ENCODE measurements around the gene TYSND1.

- TF ChIP-seq CTCF (IDR thresholded peaks at IDR 0.05) (no peak), POLR2AphosphoS5 (IDR thresholded peaks at IDR 0.05) (no peak), POLR2A (IDR thresholded peaks at IDR 0.05) (no peak)
Observed at GRCh38 chr10:70174058-70174741, 27.7 kb upstream of the TYSND1 start.

All from prostate gland (tissue), 2 donors.